Loucy (cell line): Measurements from ENCODE around the gene LOXL4.

Experiments used
- H2AFZ ChIP-seq: fragments of 200-600 bp; sonication (generic); 2 replicates; pipeline ENCODE4 v1.6.0; 2016; ENCODE audit warnings: antibody characterized with exemption, mild to moderate bottlenecking, low read length, moderate library complexity
- H3F3A ChIP-seq: fragments of 200-600 bp; 2 replicates; pipeline ENCODE4 v1.6.0; 2016; ENCODE audit warnings: antibody characterized with exemption, low read depth, mild to moderate bottlenecking
- H3K27me3 ChIP-seq: fragments of 200-600 bp; sonication (generic); 2 replicates; pipeline ENCODE4 v1.6.1; 2014; ENCODE audit warnings: low read length, mild to moderate bottlenecking; ENCODE audit not compliant: insufficient read depth, poor library complexity, severe bottlenecking
- H3K36me3 ChIP-seq: fragments of 200-600 bp; sonication (generic); 2 replicates; pipeline ENCODE4 v1.6.1; 2016; ENCODE audit warnings: low read length; ENCODE audit not compliant: insufficient read depth
- H3K4me1 ChIP-seq: fragments of 200-600 bp; sonication (generic); 2 replicates; pipeline ENCODE4 v1.5.1; 2014; ENCODE audit warnings: low read length, mild to moderate bottlenecking; ENCODE audit not compliant: insufficient read depth, poor library complexity, severe bottlenecking
- H3K4me2 ChIP-seq: fragments of 200-600 bp; sonication (generic); 2 replicates; pipeline ENCODE4 v1.6.0; 2014; ENCODE audit warnings: antibody characterized with exemption, low read length, low read depth, mild to moderate bottlenecking; ENCODE audit not compliant: poor library complexity, severe bottlenecking
- H3K4me3 ChIP-seq: fragments of 200-600 bp; sonication (generic); 2 replicates; pipeline ENCODE4 v1.5.1; 2014; ENCODE audit warnings: low read length, mild to moderate bottlenecking, mixed read lengths; ENCODE audit not compliant: poor library complexity, severe bottlenecking
- H3K79me2 ChIP-seq: fragments of 200-600 bp; sonication (generic); 2 replicates; pipeline ENCODE4 v1.6.1; 2014; ENCODE audit warnings: low read length; ENCODE audit not compliant: insufficient read depth
- H3K9ac ChIP-seq: fragments of 200-600 bp; sonication (generic); 2 replicates; pipeline ENCODE4 v1.6.0; 2014; ENCODE audit warnings: mild to moderate bottlenecking, low read depth, low read length, moderate library complexity; ENCODE audit not compliant: poor library complexity, severe bottlenecking
- H3K9me2 ChIP-seq: fragments of 200-600 bp; sonication (generic); replicated peaks from 2 replicates; pipeline ENCODE4 v1.6.1; 2016; ENCODE audit warnings: low read depth, low read length, mixed read lengths
- H3K9me3 ChIP-seq: fragments of 200-600 bp; sonication (generic); 2 replicates; pipeline ENCODE4 v1.6.1; 2014; ENCODE audit warnings: mild to moderate bottlenecking, antibody characterized with exemption, low read length, low read depth; ENCODE audit not compliant: insufficient read depth
- H4K20me1 ChIP-seq: fragments of 200-600 bp; sonication (generic); 2 replicates; pipeline ENCODE4 v1.6.0; 2014; ENCODE audit warnings: antibody characterized with exemption, low read length, mild to moderate bottlenecking; ENCODE audit not compliant: insufficient read depth, poor library complexity, severe bottlenecking
- CTCF ChIP-seq: fragments of 200-600 bp; sonication (generic); conservative IDR thresholded peaks from 2 replicates; pipeline ENCODE4 v1.5.1; 2014; ENCODE audit warnings: mild to moderate bottlenecking, antibody characterized with exemption, low read length
- EZH2phosphoT487 ChIP-seq: fragments of 200-600 bp; IDR thresholded peaks from 2 replicates; pipeline ENCODE4 v1.6.1; 2018; ENCODE audit warnings: antibody characterized with exemption, mild to moderate bottlenecking, moderate library complexity, borderline replicate concordance

LOXL4 gene

GRCh38 chr10:98295401-98295811, 27.4 kb upstream of the LOXL4 start:
- H3K9ac ChIP-seq: peak overlapping the region; percentile 17
- H3K9me3 ChIP-seq: no peaks in the 10 kb centered on the region
- no peak for TF ChIP-seq CTCF
- TF ChIP-seq EZH2phosphoT487: no peak
- no peaks in the 10 kb centered on the region for H4K20me1 ChIP-seq
- H3K4me2 ChIP-seq: peak overlapping the region; percentile 57
- no peaks in the 10 kb centered on the region for H3K9me2 ChIP-seq
- H3K4me1 ChIP-seq: peaks cover 24% of the 10 kb centered on the region
- H3F3A ChIP-seq: no peaks in the 10 kb centered on the region
- H3K27me3 ChIP-seq: no peaks in the 10 kb centered on the region
- no peaks in the 10 kb centered on the region for H3K36me3 ChIP-seq
- H3K79me2 ChIP-seq: no peaks in the 10 kb centered on the region
- H3K4me3 ChIP-seq: peak overlapping the region; percentile 47
- H2AFZ ChIP-seq: peak overlapping the region; percentile 16; the same call in 1 of the 2 replicates

- Histone ChIP-seq H3K36me3 (no peaks in the 10 kb centered on the region), H3K79me2 (no peaks in the 10 kb centered on the region), H3F3A (no peaks in the 10 kb centered on the region), H2AFZ (no peak overlapping the region), H3K9me3 (no peaks in the 10 kb centered on the region), H3K4me1 (peaks cover 24% of the 10 kb centered on the region), H3K27me3 (no peaks in the 10 kb centered on the region), H4K20me1 (no peaks in the 10 kb centered on the region), H3K9me2 (no peaks in the 10 kb centered on the region), H3K4me2 (no peak overlapping the region), H3K9ac (no peak overlapping the region), H3K4me3 (no peak overlapping the region)
- no peak for TF ChIP-seq CTCF
These were observed 26.3 kb upstream of the LOXL4 start for GRCh38 chr10:98294270-98294627.

- Histone ChIP-seq H3K27me3 (no peaks in the 10 kb centered on the region), H3K9me3 (no peaks in the 10 kb centered on the region), H3K79me2 (no peaks in the 10 kb centered on the region), H3K4me1 (peaks cover 24% of the 10 kb centered on the region), H3K4me3 (no peak overlapping the region), H3K4me2 (no peak overlapping the region), H2AFZ (no peak overlapping the region), H4K20me1 (no peaks in the 10 kb centered on the region), H3K9ac (no peak overlapping the region), H3F3A (no peaks in the 10 kb centered on the region), H3K36me3 (no peaks in the 10 kb centered on the region), H3K9me2 (no peaks in the 10 kb centered on the region)
- TF ChIP-seq EZH2phosphoT487 (no peak), CTCF (no peak)
These were observed 25.7 kb upstream of the LOXL4 start for GRCh38 chr10:98293550-98294269.
